ENCODE data around the gene CHST13. TPM values are rescaled to one million over a fixed set of nuclear protein-coding genes. Genes with fewer than 3 reads are reported as not detected.

CHST13 gene
- total RNA-seq, 1 experiment from 2014 or later = 1.3 TPM

- peaks cover 17% of the 10 kb centered on the region for H3K4me1 Mint-ChIP-seq (ENCODE audit: low read depth, unreplicated experiment)
- DNase-seq = peak; percentile 0
- intact Hi-C loops (cut with micrococcal nuclease; ENCODE audit: unreplicated experiment) = no loop called here
- H3K27me3 Mint-ChIP-seq (ENCODE audit: unreplicated experiment) = peaks cover 58% of the 10 kb centered on the region
- H3K4me3 Mint-ChIP-seq (ENCODE audit: low read depth, unreplicated experiment) = no peak overlapping the region
- no peak for TF ChIP-seq CTCF (IDR thresholded peaks at IDR 0.05; ENCODE audit: unreplicated experiment)
- H3K36me3 Mint-ChIP-seq (ENCODE audit: insufficient read depth, unreplicated experiment) = peaks cover 4% of the 10 kb centered on the region
- CTCF ChIA-PET = no interaction called here
- BruUV-seq (replicated peaks) = no TSS peak
- peaks cover 4% of the 10 kb centered on the region for H3K9me3 Mint-ChIP-seq (ENCODE audit: low read depth, unreplicated experiment)
- no peak overlapping the region for H3K27ac Mint-ChIP-seq (ENCODE audit: unreplicated experiment)
Observed at GRCh38 chr3:126541628-126542339, 17.8 kb downstream of the CHST13 start.

DNA sequence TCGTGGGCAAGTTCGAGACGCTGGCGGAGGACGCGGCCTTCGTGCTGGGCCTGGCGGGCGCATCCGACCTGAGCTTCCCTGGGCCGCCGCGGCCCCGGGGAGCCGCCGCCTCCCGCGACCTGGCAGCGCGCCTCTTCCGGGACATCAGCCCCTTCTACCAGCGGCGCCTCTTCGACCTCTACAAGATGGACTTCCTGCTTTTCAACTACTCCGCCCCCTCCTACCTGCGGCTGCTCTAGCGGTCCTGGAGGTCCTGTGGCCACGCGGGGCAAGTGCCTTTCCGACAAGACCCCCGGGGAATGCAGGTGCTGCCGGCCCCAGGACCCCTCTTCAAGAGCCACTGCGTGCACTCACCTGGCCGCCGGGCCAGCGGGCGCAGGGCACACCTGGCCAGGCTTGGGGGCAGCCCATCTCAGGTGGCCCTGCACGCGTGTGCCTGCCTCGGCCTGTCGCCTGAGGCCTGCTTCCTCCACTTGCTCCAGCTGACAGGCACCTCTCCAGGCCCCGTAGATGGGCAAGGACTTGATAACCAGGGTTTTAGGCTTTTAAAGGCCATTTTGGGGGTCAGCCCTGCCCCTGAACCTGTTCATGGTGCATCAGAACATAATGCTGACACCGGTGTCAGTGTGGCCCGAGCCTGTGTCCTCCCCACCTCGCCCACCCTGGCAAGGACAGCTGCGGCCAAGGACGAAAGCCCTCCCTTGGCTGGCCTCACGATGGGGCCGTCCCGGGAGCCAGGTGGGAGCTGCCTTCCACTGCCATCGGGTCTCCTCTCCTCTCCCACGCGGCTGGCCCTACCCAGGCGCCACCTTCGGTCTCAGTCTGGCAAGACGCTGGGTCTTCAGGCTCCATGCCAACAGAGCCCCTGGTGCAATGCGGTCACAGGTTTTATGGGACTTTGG lies 18.6 kb downstream of the CHST13 start:
- TF ChIP-seq CTCF (IDR thresholded peaks at IDR 0.05; ENCODE audit: unreplicated experiment) = no peak
- H3K9me3 Mint-ChIP-seq (ENCODE audit: low read depth, unreplicated experiment) = peaks cover 4% of the 10 kb centered on the region
- H3K36me3 Mint-ChIP-seq (ENCODE audit: insufficient read depth, unreplicated experiment) = peaks cover 4% of the 10 kb centered on the region
- H3K4me3 Mint-ChIP-seq (ENCODE audit: low read depth, unreplicated experiment) = no peak overlapping the region
- H3K27me3 Mint-ChIP-seq (ENCODE audit: unreplicated experiment) = peaks cover 58% of the 10 kb centered on the region
- CTCF ChIA-PET = no interaction called here
- peaks cover 17% of the 10 kb centered on the region for H3K4me1 Mint-ChIP-seq (ENCODE audit: low read depth, unreplicated experiment)
- intact Hi-C loops (cut with micrococcal nuclease; ENCODE audit: unreplicated experiment) = no loop called here
- no TSS peak for BruUV-seq (replicated peaks)
- no peak for DNase-seq
- no peak overlapping the region for H3K27ac Mint-ChIP-seq (ENCODE audit: unreplicated experiment)

DNA sequence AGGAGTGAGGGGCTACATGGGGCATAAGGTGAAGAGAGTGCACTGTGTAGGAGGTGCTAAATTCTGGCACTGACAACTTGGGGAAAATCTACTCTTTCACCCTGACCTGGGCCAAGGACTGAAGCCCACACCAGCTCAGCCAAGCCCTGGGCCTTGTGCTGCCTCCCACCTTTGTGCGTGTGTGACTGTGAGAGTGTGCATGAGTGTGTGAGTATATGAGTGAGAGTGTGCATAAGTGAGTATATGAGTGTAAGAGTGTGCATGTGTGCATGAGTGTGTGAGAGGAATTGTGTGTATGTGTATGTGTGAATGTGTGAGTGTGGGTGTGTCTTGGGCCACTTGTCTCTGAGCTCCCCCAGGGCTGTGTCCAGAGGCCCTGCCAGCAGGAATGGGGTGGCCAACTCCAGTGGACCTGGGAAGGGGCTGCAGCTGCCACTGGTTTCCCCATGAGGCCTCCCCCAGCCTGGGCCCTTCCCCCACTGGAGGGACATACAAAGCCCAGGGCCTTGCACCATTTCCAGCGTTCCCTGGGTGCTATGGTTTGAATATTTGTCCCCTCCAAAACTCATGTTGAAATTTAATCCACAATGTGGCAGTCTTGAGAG lies 19.6 kb downstream of the CHST13 start:
- intact Hi-C loops (cut with micrococcal nuclease; ENCODE audit: unreplicated experiment) = no loop called here
- no TSS peak for BruUV-seq (replicated peaks)
- TF ChIP-seq CTCF (IDR thresholded peaks at IDR 0.05; ENCODE audit: unreplicated experiment) = no peak
- H3K27ac Mint-ChIP-seq (ENCODE audit: unreplicated experiment) = no peak overlapping the region
- no peak overlapping the region for H3K4me3 Mint-ChIP-seq (ENCODE audit: low read depth, unreplicated experiment)
- H3K9me3 Mint-ChIP-seq (ENCODE audit: low read depth, unreplicated experiment) = peaks cover 4% of the 10 kb centered on the region
- H3K36me3 Mint-ChIP-seq (ENCODE audit: insufficient read depth, unreplicated experiment) = peaks cover 4% of the 10 kb centered on the region
- CTCF ChIA-PET = interaction anchor here (0.7 kb wide), 1 partner anchor 15 kb away, joined by 3 read pairs; the partner anchor contains the start of gene C3orf22
- H3K4me1 Mint-ChIP-seq (ENCODE audit: low read depth, unreplicated experiment) = peaks cover 17% of the 10 kb centered on the region
- H3K27me3 Mint-ChIP-seq (ENCODE audit: unreplicated experiment) = peaks cover 62% of the 10 kb centered on the region
- DNase-seq = no peak

GRCh38 chr3:126544596-126545281 lies 20.8 kb downstream of the CHST13 start:
- peaks cover 4% of the 10 kb centered on the region for H3K36me3 Mint-ChIP-seq (ENCODE audit: insufficient read depth, unreplicated experiment)
- H3K27ac Mint-ChIP-seq (ENCODE audit: unreplicated experiment) = no peak overlapping the region
- CTCF ChIA-PET = no interaction called here
- H3K4me1 Mint-ChIP-seq (ENCODE audit: low read depth, unreplicated experiment) = peaks cover 16% of the 10 kb centered on the region
- H3K9me3 Mint-ChIP-seq (ENCODE audit: low read depth, unreplicated experiment) = peaks cover 4% of the 10 kb centered on the region
- peaks cover 62% of the 10 kb centered on the region for H3K27me3 Mint-ChIP-seq (ENCODE audit: unreplicated experiment)
- no peak for DNase-seq
- TF ChIP-seq CTCF (IDR thresholded peaks at IDR 0.05; ENCODE audit: unreplicated experiment) = no peak
- intact Hi-C loops (cut with micrococcal nuclease; ENCODE audit: unreplicated experiment) = no loop called here
- H3K4me3 Mint-ChIP-seq (ENCODE audit: low read depth, unreplicated experiment) = no peak overlapping the region
- BruUV-seq (replicated peaks) = no TSS peak

All from Calu3 (cell line).